ENCODE measurements around the gene GIT2.

DNA sequence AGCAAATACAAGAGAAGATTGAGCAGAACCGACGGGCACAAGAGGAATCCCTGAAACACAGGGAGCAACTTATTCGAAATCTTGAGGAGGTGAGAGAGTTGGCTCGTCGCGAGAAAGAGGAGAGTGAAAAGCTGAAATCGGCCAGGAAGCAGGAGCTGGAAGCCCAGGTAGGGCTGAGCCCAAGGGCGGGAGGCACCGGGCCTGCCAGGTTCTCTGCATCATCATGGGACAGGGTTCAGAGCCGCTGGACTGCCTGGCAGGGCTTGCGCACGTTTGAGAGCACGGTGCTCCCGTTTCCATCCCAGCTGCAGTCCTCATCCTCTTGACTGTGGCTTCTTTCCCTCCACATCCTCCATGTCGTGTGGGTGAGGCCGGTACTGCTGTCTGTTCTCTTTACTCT lies 81.7 kb downstream of the GIT2 start:
- TF ChIP-seq POLR2AphosphoS5 (IDR thresholded peaks at IDR 0.05; ENCODE audit: low read depth, low read length) (no peak), EP300 (IDR thresholded peaks at IDR 0.05; ENCODE audit: borderline replicate concordance in 1 of 2, low read depth in 2 of 2, low read length in 2 of 2) (no peak), MAFK (IDR thresholded peaks at IDR 0.05; ENCODE audit: low read depth, low read length) (no peak), TAF1 (IDR thresholded peaks at IDR 0.05; ENCODE audit: low read depth, low read length) (no peak), EGR1 (IDR thresholded peaks at IDR 0.05; ENCODE audit: borderline replicate concordance, low read depth, low read length) (no peak), TBP (IDR thresholded peaks at IDR 0.05; ENCODE audit: low read depth, low read length) (no peak), RXRA (IDR thresholded peaks at IDR 0.05; ENCODE audit: insufficient read depth, low read depth, low read length) (no peak), SP2 (IDR thresholded peaks at IDR 0.05; ENCODE audit: low read length) (no peak), SUZ12 (IDR thresholded peaks at IDR 0.05; ENCODE audit: low read length) (no peak)
- TF ChIP-seq, protein P1, sequence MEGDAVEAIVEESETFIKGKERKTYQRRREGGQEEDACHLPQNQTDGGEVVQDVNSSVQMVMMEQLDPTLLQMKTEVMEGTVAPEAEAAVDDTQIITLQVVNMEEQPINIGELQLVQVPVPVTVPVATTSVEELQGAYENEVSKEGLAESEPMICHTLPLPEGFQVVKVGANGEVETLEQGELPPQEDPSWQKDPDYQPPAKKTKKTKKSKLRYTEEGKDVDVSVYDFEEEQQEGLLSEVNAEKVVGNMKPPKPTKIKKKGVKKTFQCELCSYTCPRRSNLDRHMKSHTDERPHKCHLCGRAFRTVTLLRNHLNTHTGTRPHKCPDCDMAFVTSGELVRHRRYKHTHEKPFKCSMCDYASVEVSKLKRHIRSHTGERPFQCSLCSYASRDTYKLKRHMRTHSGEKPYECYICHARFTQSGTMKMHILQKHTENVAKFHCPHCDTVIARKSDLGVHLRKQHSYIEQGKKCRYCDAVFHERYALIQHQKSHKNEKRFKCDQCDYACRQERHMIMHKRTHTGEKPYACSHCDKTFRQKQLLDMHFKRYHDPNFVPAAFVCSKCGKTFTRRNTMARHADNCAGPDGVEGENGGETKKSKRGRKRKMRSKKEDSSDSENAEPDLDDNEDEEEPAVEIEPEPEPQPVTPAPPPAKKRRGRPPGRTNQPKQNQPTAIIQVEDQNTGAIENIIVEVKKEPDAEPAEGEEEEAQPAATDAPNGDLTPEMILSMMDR (IDR thresholded peaks at IDR 0.05; ENCODE audit: control extremely low read depth in 1 of 3, insufficient read depth in 1 of 3, low read depth in 1 of 3, low read length in 3 of 3) = no peak
- TF ChIP-seq, protein P2, sequence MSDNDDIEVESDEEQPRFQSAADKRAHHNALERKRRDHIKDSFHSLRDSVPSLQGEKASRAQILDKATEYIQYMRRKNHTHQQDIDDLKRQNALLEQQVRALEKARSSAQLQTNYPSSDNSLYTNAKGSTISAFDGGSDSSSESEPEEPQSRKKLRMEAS (IDR thresholded peaks at IDR 0.05) = no peak
- TF ChIP-seq, protein P3, sequence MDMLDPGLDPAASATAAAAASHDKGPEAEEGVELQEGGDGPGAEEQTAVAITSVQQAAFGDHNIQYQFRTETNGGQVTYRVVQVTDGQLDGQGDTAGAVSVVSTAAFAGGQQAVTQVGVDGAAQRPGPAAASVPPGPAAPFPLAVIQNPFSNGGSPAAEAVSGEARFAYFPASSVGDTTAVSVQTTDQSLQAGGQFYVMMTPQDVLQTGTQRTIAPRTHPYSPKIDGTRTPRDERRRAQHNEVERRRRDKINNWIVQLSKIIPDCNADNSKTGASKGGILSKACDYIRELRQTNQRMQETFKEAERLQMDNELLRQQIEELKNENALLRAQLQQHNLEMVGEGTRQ (IDR thresholded peaks at IDR 0.05; ENCODE audit: low read length) = no peak
